GM12874 (cell line): ENCODE measurements around the gene ASB6.

Source experiments
- CTCF ChIP-seq: IDR thresholded peaks from 2 replicates; pipeline ENCODE4 v1.5.1; 2011; ENCODE audit warnings: low read depth, mild to moderate bottlenecking, control low read depth, low read length, moderate library complexity; ENCODE audit not compliant: insufficient read depth

Gene ASB6

GRCh38 chr9:129656795-129657390, 14.9 kb upstream of the ASB6 start:
- no peak for TF ChIP-seq CTCF

- TF ChIP-seq CTCF: no peak
Measured at GRCh38 chr9:129655696-129656095, 13.7 kb upstream of the ASB6 start.

- no peak for TF ChIP-seq CTCF
Measured at GRCh38 chr9:129655154-129655553, 13.2 kb upstream of the ASB6 start.

GRCh38 chr9:129654554-129655040, 12.6 kb upstream of the ASB6 start:
- no peak for TF ChIP-seq CTCF

GRCh38 chr9:129653823-129654553, 12.0 kb upstream of the ASB6 start:
- TF ChIP-seq CTCF: no peak

GRCh38 chr9:129650680-129651235, 8.8 kb upstream of the ASB6 start:
- no peak for TF ChIP-seq CTCF

GRCh38 chr9:129649726-129650679, 8.1 kb upstream of the ASB6 start:
- no peak for TF ChIP-seq CTCF
